Neutrophil (primary cell): ENCODE results near the gene FRMPD2.

ENCODE experiments used
- H3K27ac ChIP-seq: fragments of 200-600 bp; sonication (generic); 2 replicates; pipeline ENCODE4 v1.5.1; 2016; ENCODE audit warnings: mild to moderate bottlenecking, moderate library complexity
- H3K27me3 ChIP-seq: fragments of 200-600 bp; sonication (generic); 2 replicates; pipeline ENCODE4 v1.6.0; 2016; ENCODE audit warnings: mild to moderate bottlenecking
- H3K36me3 ChIP-seq: fragments of 200-600 bp; sonication (generic); 2 replicates; pipeline ENCODE4 v1.5.1; 2017
- H3K4me1 ChIP-seq, 2 experiments: fragments of 200-600 bp in 1 of 2; sonication (generic) in 1 of 2; 1 replicate in 1 of 2; 2 replicates in 1 of 2; pipeline versions ENCODE4 v1.5.1 to v1.6.1; 2013 to 2016; ENCODE audit warnings: low read depth in 1 of 2, low read length in 1 of 2, mild to moderate bottlenecking in 1 of 2, moderate library complexity in 1 of 2; ENCODE audit not compliant: control insufficient read depth in 1 of 2, insufficient read depth in 1 of 2
- H3K4me3 ChIP-seq, 2 experiments: fragments of 200-600 bp in 1 of 2; sonication (generic) in 1 of 2; 1 replicate in 1 of 2; 2 replicates in 1 of 2; pipeline ENCODE4 v1.5.1; 2013 to 2016; ENCODE audit warnings: low read depth in 1 of 2, low read length in 1 of 2, mild to moderate bottlenecking in 1 of 2, moderate library complexity in 1 of 2
- H3K9me3 ChIP-seq: fragments of 200-600 bp; sonication (generic); 2 replicates; pipeline ENCODE4 v1.5.1; 2016
- CTCF ChIP-seq: fragments of 200-600 bp; sonication (generic); IDR thresholded peaks from 2 replicates; pipeline ENCODE4 v1.5.1; 2016; ENCODE audit warnings: antibody characterized with exemption

FRMPD2 gene

DNA sequence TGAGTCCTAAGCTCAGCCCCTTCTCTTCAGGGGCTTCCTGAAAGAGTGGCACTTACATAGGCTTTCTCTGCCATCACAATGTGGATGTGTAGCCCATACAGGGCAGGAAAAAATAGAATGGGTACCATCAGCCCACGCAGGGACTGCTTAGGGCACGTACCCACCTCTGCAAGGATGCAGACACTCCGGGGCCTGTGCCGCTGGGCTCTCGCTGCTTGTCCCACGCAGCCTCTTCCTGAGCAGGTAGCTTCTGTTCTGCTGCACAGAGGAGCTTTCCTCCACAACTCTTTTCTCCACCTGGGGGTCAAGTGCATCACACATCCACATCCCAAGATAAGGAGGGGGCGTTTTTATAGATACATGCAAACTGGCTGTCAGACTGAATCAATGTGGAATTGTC is 34.3 kb downstream of the FRMPD2 start:
- H3K27ac ChIP-seq = no peak overlapping the region
- H3K4me3 ChIP-seq = no peak overlapping the region
- no peaks in the 10 kb centered on the region for H3K36me3 ChIP-seq
- TF ChIP-seq CTCF = no peak
- H3K9me3 ChIP-seq = no peaks in the 10 kb centered on the region
- H3K27me3 ChIP-seq = peaks cover 6% of the 10 kb centered on the region
- H3K4me1 ChIP-seq = no peaks in the 10 kb centered on the region

DNA sequence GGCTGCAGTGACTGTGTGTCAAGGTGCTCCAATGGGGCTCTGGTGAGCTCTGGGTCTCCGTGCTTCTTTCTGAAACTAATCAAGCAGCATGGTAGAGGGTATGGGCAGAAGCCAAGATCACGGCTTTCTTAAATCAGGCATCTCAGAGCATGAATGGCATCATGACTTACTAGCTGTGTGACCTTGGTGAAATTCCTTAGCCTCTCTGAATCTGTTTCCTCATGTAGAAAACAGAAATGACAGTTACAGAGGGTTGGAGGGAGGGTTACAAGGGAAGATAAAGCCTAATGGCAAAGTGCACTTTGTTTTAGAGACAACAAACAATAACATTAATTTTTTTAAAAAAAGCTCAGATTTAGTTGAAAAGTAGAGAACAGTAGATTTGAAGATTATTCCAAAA is 34.9 kb downstream of the FRMPD2 start:
- Histone ChIP-seq H3K9me3 (no peaks in the 10 kb centered on the region), H3K27ac (no peak overlapping the region), H3K4me3 (no peak overlapping the region), H3K36me3 (no peaks in the 10 kb centered on the region), H3K27me3 (peaks cover 2% of the 10 kb centered on the region), H3K4me1 (no peaks in the 10 kb centered on the region)
- TF ChIP-seq CTCF = no peak

DNA sequence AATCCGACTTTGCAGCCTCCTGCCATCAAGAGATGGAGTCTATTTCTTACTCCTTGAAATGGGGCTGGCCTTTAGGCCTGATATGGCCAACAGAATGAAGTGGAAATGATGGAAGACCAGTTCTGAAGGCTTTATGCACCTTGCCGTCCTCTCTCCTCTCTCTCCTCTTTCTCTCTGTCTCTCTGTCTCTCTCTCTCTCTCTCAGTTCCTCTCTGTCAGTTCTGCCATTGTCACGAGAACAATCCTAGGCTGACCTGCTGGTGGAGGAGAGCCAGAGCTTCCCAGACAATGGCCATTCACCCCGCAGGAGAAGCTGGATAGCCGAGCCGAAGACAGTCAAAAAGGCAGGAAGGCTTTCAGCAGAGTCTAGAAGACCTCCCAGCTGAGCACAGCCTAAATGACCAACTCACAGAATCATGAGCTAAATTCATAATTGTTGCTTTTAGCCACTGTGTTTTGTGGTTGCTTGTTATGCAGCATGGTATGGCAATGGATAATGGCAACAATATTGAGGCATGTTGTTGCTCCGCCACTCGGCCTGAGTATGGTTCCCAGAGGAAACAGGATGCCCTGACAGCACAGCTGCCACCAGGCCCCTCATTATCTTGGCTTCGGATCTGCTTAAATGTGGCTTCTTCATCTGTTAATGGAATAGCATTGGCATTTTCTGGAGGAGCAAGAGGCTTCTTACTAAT is 35.5 kb downstream of the FRMPD2 start:
- no peaks in the 10 kb centered on the region for H3K9me3 ChIP-seq
- H3K27ac ChIP-seq = no peak overlapping the region
- H3K4me1 ChIP-seq = no peaks in the 10 kb centered on the region
- no peak overlapping the region for H3K4me3 ChIP-seq
- no peaks in the 10 kb centered on the region for H3K27me3 ChIP-seq
- no peaks in the 10 kb centered on the region for H3K36me3 ChIP-seq
- no peak for TF ChIP-seq CTCF

- Histone ChIP-seq H3K9me3 (no peaks in the 10 kb centered on the region), H3K4me1 (no peaks in the 10 kb centered on the region), H3K4me3 (no peak overlapping the region), H3K27me3 (no peaks in the 10 kb centered on the region), H3K27ac (no peak overlapping the region), H3K36me3 (no peaks in the 10 kb centered on the region)
- TF ChIP-seq CTCF = no peak
Observed at GRCh38 chr10:48237259-48238250, 36.9 kb downstream of the FRMPD2 start.

- no peak for TF ChIP-seq CTCF
- Histone ChIP-seq H3K9me3 (no peaks in the 10 kb centered on the region), H3K4me3 (no peak overlapping the region), H3K27me3 (no peaks in the 10 kb centered on the region), H3K36me3 (no peaks in the 10 kb centered on the region), H3K4me1 (no peaks in the 10 kb centered on the region), H3K27ac (no peak overlapping the region)
Observed at GRCh38 chr10:48236199-48236621, 38.3 kb downstream of the FRMPD2 start.
